ENCODE results near the gene PTPRU. TPM values are rescaled to one million over a fixed set of nuclear protein-coding genes. Genes with fewer than 3 reads are reported as not detected.

The PTPRU gene
- total RNA-seq, 6 donors from 2014 or later = 44.5 to 87.2 (median 70.1) TPM

DNA sequence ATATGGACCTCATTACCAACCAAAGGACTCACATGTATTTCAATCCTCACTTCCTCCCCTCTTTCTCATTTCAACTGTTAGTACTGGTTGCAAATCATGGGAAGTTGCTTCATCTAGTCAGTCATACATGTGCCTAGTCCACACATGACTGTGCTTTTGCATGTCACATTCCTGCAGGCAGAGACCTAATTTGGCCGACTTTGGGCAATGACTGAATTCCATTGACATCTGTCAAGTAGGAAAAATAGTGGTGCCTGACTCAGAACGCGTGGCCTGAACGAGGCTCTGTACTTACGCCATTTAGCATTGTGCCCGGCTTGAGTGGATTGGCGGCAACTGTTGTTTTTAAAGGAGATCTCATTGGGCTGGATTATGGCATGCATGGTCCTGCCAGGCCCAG, 18.0 kb downstream of the PTPRU start:
- Histone ChIP-seq H3K9me3 (no peaks in the 10 kb centered on the region), H3K4me1 (peaks cover 2 to 6% (median 3%) of the 10 kb centered on the region in 4 donors), H3K27me3 (no peaks in the 10 kb centered on the region), H3K36me3 (no peaks in the 10 kb centered on the region), H3K27ac (no peak overlapping the region), H3K4me3 (no peak overlapping the region)
- ATAC-seq (ENCODE audit: low FRiP score in 2 of 2) (no peak), DNase-seq (no peak)
- WGBS, 2 donors = 76 to 82% methylated on average over 3 to 7 of the region's 7 CpGs
- no peak for TF ChIP-seq POLR2A (IDR thresholded peaks at IDR 0.05)
- TF ChIP-seq, protein P1, sequence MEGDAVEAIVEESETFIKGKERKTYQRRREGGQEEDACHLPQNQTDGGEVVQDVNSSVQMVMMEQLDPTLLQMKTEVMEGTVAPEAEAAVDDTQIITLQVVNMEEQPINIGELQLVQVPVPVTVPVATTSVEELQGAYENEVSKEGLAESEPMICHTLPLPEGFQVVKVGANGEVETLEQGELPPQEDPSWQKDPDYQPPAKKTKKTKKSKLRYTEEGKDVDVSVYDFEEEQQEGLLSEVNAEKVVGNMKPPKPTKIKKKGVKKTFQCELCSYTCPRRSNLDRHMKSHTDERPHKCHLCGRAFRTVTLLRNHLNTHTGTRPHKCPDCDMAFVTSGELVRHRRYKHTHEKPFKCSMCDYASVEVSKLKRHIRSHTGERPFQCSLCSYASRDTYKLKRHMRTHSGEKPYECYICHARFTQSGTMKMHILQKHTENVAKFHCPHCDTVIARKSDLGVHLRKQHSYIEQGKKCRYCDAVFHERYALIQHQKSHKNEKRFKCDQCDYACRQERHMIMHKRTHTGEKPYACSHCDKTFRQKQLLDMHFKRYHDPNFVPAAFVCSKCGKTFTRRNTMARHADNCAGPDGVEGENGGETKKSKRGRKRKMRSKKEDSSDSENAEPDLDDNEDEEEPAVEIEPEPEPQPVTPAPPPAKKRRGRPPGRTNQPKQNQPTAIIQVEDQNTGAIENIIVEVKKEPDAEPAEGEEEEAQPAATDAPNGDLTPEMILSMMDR (IDR thresholded peaks at IDR 0.05) = no peak
- no peak for TF ChIP-seq EP300 (IDR thresholded peaks at IDR 0.05)
- no peak for TF ChIP-seq POLR2AphosphoS5 (IDR thresholded peaks at IDR 0.05)

DNA sequence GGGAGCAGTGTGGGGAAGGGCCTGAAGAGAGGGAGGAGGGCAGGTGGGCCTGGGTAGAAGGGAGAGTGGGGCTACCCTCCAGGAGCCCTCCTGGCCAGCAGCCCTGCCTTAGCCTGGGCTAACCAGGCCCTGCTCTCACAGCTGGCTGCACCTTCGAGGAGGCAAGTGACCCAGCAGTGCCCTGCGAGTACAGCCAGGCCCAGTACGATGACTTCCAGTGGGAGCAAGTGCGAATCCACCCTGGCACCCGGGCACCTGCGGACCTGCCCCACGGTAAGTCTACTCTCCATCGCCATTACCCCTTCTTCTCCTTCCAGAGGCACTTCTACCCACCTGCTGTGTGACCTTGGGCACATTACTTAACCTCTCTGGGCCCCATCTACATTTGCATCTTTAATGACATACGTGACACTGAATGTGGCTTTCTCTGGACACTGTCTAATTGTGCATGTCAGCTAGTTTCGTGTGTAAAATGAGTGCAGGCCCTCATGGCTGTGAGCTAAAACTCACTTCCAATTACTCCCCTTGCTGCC, 18.9 kb downstream of the PTPRU start:
- no peak overlapping the region for H3K4me3 ChIP-seq
- peaks cover 10 to 12% (median 11%) of the 10 kb centered on the region in 4 donors for H3K4me1 ChIP-seq
- no peaks in the 10 kb centered on the region for H3K9me3 ChIP-seq
- 83 to 91% methylated on average over 6 to 10 of the region's 10 CpGs for WGBS, 2 donors
- H3K36me3 ChIP-seq = no peaks in the 10 kb centered on the region
- TF ChIP-seq, protein P1 (IDR thresholded peaks at IDR 0.05) = no peak
- TF ChIP-seq POLR2AphosphoS5 (IDR thresholded peaks at IDR 0.05) (no peak), POLR2A (IDR thresholded peaks at IDR 0.05) (no peak), EP300 (IDR thresholded peaks at IDR 0.05) (no peak)
- H3K27ac ChIP-seq = no peak overlapping the region
- DNase-seq (no peak), ATAC-seq (ENCODE audit: low FRiP score in 2 of 2) (no peak)
- no peaks in the 10 kb centered on the region for H3K27me3 ChIP-seq

DNA sequence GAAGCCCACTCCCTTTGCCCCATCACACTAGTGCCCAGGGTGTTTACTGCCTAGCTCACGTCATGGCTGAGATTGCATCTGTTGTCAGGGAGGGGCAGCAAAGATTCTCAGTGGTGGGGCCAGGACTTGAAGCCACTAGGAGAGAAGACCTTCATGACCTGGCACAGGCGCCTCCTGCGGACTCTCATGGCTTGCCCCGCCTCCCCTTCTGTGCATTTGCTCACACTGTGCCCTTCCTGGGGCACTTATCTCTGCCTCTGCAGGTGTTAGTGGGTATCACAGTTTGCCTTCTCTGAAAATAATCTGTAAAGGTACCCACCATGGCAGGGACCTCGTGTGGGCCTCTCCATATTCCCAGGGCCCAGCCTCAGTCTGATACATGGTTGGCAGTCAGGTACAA, 20.1 kb downstream of the PTPRU start:
- Histone ChIP-seq H3K9me3 (no peaks in the 10 kb centered on the region), H3K4me3 (no peak overlapping the region), H3K27ac (no peak overlapping the region), H3K27me3 (no peaks in the 10 kb centered on the region), H3K36me3 (no peaks in the 10 kb centered on the region), H3K4me1 (peaks cover 11 to 14% (median 11%) of the 10 kb centered on the region in 4 donors)
- TF ChIP-seq POLR2AphosphoS5 (IDR thresholded peaks at IDR 0.05) (no peak), EP300 (IDR thresholded peaks at IDR 0.05) (no peak), POLR2A (IDR thresholded peaks at IDR 0.05) (no peak)
- TF ChIP-seq, protein P1 (IDR thresholded peaks at IDR 0.05) = no peak
- 64 to 70% methylated on average over 5 of the region's 5 CpGs for WGBS, 2 donors
- DNase-seq = no peak
- no peak for ATAC-seq (ENCODE audit: low FRiP score in 2 of 2)

DNA sequence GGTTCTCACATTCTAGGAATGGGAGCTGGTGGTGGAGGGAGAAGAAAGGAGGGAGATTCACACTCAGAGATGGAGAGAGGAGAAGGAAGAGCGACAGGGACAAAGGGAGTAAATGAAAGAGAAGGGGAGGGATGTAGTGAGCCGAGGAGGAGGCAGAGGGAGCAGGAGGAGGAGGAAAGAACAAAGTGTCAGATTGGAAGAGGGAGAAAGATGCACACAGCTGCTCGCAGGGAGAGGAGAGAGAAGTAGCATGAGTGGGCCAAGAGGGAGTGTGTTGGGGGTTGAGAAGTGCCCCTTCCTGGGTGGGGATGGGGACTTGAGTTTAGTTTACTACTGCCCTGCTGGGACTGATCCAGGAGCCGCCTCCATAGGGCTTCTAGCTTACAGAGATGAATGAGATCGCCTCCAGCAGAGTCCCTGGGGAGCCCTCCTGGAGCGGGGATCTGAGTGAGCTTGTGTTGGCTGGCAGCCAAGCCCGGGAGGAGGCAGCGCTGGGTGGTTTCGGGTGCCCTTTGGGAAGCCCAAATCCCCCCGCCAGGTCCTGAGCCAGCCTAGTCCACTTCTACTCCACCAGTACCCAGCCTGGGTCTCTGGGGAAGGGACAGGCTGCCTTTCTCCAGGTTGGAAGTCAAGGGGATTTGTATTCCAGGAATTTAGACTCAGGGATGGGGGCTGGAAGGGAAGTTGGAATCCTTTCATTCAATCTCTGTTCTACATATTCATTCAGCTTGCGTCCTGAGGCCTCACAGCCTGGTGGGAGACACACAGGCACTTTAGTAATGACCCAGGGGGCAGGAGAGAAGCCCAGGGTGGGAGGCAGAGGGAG, 20.9 kb downstream of the PTPRU start:
- Histone ChIP-seq H3K27me3 (no peaks in the 10 kb centered on the region), H3K4me3 (no peak overlapping the region), H3K27ac (no peak overlapping the region), H3K9me3 (no peaks in the 10 kb centered on the region), H3K36me3 (no peaks in the 10 kb centered on the region), H3K4me1 (peaks cover 11 to 14% (median 11%) of the 10 kb centered on the region in 4 donors)
- DNase-seq (no peak), ATAC-seq (ENCODE audit: low FRiP score in 2 of 2) (no peak)
- TF ChIP-seq, protein P1 (IDR thresholded peaks at IDR 0.05) = no peak
- TF ChIP-seq POLR2A (IDR thresholded peaks at IDR 0.05) (no peak), EP300 (IDR thresholded peaks at IDR 0.05) (no peak), POLR2AphosphoS5 (IDR thresholded peaks at IDR 0.05) (no peak)
- 33 to 45% methylated on average over 6 to 11 of the region's 11 CpGs for WGBS, 2 donors

All from upper lobe of left lung (tissue), 6 donors.